ENCODE results near the gene SMIM31. TPM values are rescaled to one million over a fixed set of nuclear protein-coding genes. Genes with fewer than 3 reads are reported as not detected.
A peak's percentile ranks its signal among the peaks of the same experiment; 100 is the strongest.

SMIM31 gene
- 1 to 10 TPM in 1 of 2 donors, under 1 TPM in 1; 0.78 to 2.6 TPM for total RNA-seq

DNA sequence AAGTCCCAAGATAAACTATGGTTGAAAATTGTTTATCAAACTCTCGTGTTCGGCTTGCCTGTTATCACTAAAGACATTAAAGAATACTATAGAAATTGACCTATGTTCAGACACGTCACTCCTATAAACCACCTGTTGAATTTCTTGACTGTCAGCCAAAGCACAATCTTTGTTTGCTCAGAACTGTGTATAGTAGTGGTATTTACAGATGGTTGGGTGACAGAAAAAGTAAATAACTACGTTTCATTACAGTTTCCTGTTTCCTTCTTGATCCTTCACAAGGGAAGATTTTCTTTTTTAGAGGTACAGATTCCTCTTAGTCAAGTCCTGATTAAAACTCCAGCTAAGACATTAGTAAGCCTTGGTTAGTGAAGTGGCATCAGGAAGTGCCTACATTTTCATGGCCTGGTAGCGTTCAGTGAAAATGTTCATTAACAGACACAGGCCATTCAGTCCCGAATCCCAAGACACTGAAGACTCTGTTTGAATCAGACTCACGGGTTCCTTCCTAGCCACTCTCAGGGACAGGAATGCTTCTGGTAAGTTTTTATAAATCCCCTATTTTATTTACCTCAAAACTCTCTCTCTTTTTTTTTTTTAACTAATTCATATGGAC is at the start of gene SMIM31:
Gene SMIM31, plus strand, starts transcription at position 259 of the 616 bp plus-strand sequence. CDS start 16,313 bp downstream, outside the sequence.
- H3K9me3 ChIP-seq, result no peaks in the 10 kb centered on the region
- intact Hi-C loops (cut with DNase I), result no loop called here
- TF ChIP-seq CTCF (IDR thresholded peaks at IDR 0.05), result no peak
- no peak for TF ChIP-seq POLR2A (IDR thresholded peaks at IDR 0.05)
- no peak within 1 kb of the TSS for H3K4me3 ChIP-seq
- peak in 1 of 4 donors; percentile 33 for DNase-seq
- H3K4me1 ChIP-seq, result no peaks in the 10 kb centered on the region
- WGBS, 2 donors, result 28 to 30% methylated on average over 7 of the region's 7 CpGs
- peak; percentile 50 for ATAC-seq
- H3K27ac ChIP-seq, result peak within 1 kb of the TSS in 1 of 4 donors; percentile 69
- no peaks in the 10 kb centered on the region for H3K36me3 ChIP-seq (replicated peaks in 1 of 2; ENCODE audit: insufficient read depth in 1 of 2, low read depth in 2 of 2)
- no peaks in the 10 kb centered on the region for H3K27me3 ChIP-seq

DNA sequence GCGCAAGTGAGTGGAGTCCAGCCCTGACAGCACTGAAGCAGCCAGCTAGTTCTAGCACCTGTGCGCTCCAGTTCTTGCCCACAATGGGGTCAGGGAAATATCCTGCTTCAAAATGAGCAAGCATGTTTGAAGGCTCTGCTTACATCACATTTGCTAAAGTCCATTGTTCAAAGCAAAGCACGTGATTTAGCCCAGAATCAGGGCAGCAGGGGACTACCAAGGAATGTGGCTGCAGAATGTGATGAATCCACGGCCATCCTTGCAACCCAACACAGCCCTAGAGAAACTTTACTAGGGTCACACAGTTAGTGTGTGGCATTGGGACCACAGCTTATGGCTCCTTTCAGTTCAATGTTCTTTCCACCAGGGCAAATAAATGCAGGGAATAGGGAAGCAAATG is 47.3 kb upstream of the SMIM31 start:
- intact Hi-C loops (cut with DNase I), result no loop called here

DNA sequence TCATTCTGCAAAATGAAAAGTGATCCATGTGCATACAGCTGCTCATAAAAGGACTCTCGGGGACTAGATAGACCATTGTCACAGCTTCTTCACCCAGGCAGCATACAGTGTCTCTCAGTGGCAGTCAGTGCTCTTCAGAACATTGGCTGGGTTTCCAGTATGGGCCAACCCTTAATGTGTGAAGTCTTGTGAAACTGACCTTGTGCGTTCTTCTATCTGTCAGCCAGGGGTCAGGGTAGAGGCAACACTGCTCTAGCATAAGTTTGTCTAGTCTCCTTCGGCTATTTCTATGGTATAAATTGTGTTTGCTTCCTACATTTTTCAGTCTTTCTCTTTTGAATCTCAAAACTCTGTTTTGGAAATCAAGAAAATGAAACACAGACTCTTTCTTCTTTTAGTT is 37.0 kb upstream of the SMIM31 start:
- H3K27ac ChIP-seq, result no peak overlapping the region
- DNase-seq (no peak), ATAC-seq (no peak)
- peak in 1 of 7 experiments; percentile 10 for TF ChIP-seq CTCF (IDR thresholded peaks at IDR 0.05)
- TF ChIP-seq POLR2A (IDR thresholded peaks at IDR 0.05), result no peak
- no peaks in the 10 kb centered on the region for H3K9me3 ChIP-seq
- no peak overlapping the region for H3K4me3 ChIP-seq
- no peaks in the 10 kb centered on the region for H3K36me3 ChIP-seq (replicated peaks in 1 of 2; ENCODE audit: insufficient read depth in 1 of 2, low read depth in 2 of 2)
- peaks cover 0 to 3% of the 10 kb centered on the region in 2 donors for H3K27me3 ChIP-seq
- no peaks in the 10 kb centered on the region for H3K4me1 ChIP-seq
- 56 to 68% methylated on average over 3 of the region's 3 CpGs for WGBS, 2 donors
- intact Hi-C loops (cut with DNase I), result no loop called here

More for the DNA sequence above, 47.3 kb upstream of the SMIM31 start:
- no peak for TF ChIP-seq POLR2A (IDR thresholded peaks at IDR 0.05)
- TF ChIP-seq CTCF (IDR thresholded peaks at IDR 0.05), result no peak
- Histone ChIP-seq H3K36me3 (replicated peaks in 1 of 2; ENCODE audit: insufficient read depth in 1 of 2, low read depth in 2 of 2) (no peaks in the 10 kb centered on the region), H3K4me3 (no peak overlapping the region), H3K27me3 (no peaks in the 10 kb centered on the region), H3K9me3 (no peaks in the 10 kb centered on the region), H3K4me1 (no peaks in the 10 kb centered on the region), H3K27ac (no peak overlapping the region)
- whole genome bisulfite sequencing, 2 donors, result 53% methylated on average over 4 of the region's 4 CpGs
- ATAC-seq (no peak), DNase-seq (no peak)

DNA sequence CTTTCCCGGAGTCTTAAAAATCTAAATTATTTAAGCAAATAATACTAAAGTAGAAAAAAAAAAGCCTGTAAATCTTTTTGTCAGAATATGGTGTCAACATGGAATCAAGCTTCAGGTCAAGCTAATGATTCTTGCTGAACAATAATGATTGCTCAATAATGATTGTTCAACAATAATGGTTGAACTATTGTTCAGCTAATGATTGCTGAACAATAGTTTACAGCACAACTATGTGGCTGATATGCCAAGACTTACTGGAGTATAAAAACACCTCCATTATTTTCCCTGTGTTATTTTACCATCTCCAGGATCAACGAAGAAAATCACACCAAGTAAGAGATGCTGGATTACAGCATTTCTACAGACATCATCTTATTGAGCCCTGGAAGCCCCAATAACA is 35.1 kb upstream of the SMIM31 start:
- TF ChIP-seq CTCF (IDR thresholded peaks at IDR 0.05), result no peak
- TF ChIP-seq POLR2A (IDR thresholded peaks at IDR 0.05), result no peak
- Histone ChIP-seq H3K4me3 (no peak overlapping the region), H3K9me3 (no peaks in the 10 kb centered on the region), H3K27ac (no peak overlapping the region), H3K27me3 (peaks cover 0 to 3% of the 10 kb centered on the region in 2 donors), H3K36me3 (replicated peaks in 1 of 2; ENCODE audit: insufficient read depth in 1 of 2, low read depth in 2 of 2) (no peaks in the 10 kb centered on the region), H3K4me1 (no peaks in the 10 kb centered on the region)
- no peak for ATAC-seq
- DNase-seq, result no peak
- WGBS, 2 donors, result 67 to 76% methylated on average over 2 of the region's 2 CpGs
- intact Hi-C loops (cut with DNase I), result no loop called here

- Histone ChIP-seq H3K9me3 (no peaks in the 10 kb centered on the region), H3K4me3 (no peak overlapping the region), H3K36me3 (replicated peaks in 1 of 2; ENCODE audit: insufficient read depth in 1 of 2, low read depth in 2 of 2) (no peaks in the 10 kb centered on the region), H3K4me1 (no peaks in the 10 kb centered on the region), H3K27ac (no peak overlapping the region), H3K27me3 (no peaks in the 10 kb centered on the region)
- intact Hi-C loops (cut with DNase I), result no loop called here
- TF ChIP-seq POLR2A (IDR thresholded peaks at IDR 0.05) (no peak), CTCF (IDR thresholded peaks at IDR 0.05) (no peak)
- DNase-seq (no peak), ATAC-seq (no peak)
- whole genome bisulfite sequencing, 2 donors, result 60 to 69% methylated on average over 4 of the region's 4 CpGs
These were observed 28.9 kb upstream of the SMIM31 start for GRCh38 chr4:164725066-164725465.
